Left ventricle myocardium superior (tissue), 1 donor: ENCODE measurements around the gene TLE2. TPM values are rescaled to one million over a fixed set of nuclear protein-coding genes. Genes with fewer than 3 reads are reported as not detected.

Experiments used
- ATAC-seq: fragments of 200-7000 bp; cut with Tn5 transposase; one replicate; pipeline ENCODE4 v1.9.1; 2020; ENCODE audit warnings: mild to moderate bottlenecking, moderate library complexity
- DNase-seq: peaks from one replicate; pipeline ENCODE4 v3.0.0-alpha.2; 2020
- intact Hi-C: fragments of 100-400 bp; cut with micrococcal nuclease; formaldehyde crosslinking; loops from one replicate; pipeline ENCODE4 v1.11.0; 2022
- long read RNA-seq: library from polyadenylated mRNA; unstranded; transcript quantifications from one replicate; pipeline ENCODE4 v2.0.0, GENCODE V29; 2021
- total RNA-seq: library from RNA; stranded (reverse); fragmentation: NEBNext Ultra II Directional; extraction: Animal tissue kit (Norgen Biotek cat#: 25700); gene quantifications from one replicate; pipeline ENCODE4 v1.2.1, GENCODE V29; 2021
- donor health status: DM: no; HTN: yes; CAD: no; lungs with severe emphysema.

Gene TLE2
- 66.5 TPM for total RNA-seq
- long read RNA-seq, partial matches to known transcripts, result 77 of 194 reads
- long read RNA-seq, other reads (novel, unspliced or antisense), result 116 of 194 reads

- DNase-seq, result peak; percentile 50
- intact Hi-C loops, result no loop called here
- peak; percentile 66 for ATAC-seq
These were observed at the start of gene TLE2 for GRCh38 chr19:3029065-3029923. TSS of gene TLE2 (minus strand) at chr19:3029280. CDS start at chr19:3028904, 376 bp downstream.

GRCh38 chr19:3075605-3076431 is 46.7 kb upstream of the TLE2 start:
- intact Hi-C loops, result no loop called here
- DNase-seq, result peak; percentile 78
- ATAC-seq, result peak; percentile 70

GRCh38 chr19:3073931-3074595 is 45.0 kb upstream of the TLE2 start:
- ATAC-seq, result peak; percentile 27

GRCh38 chr19:3073159-3073563 is 44.1 kb upstream of the TLE2 start:
- intact Hi-C loops, result no loop called here

More at GRCh38 chr19:3073931-3074595, 45.0 kb upstream of the TLE2 start:
- DNase-seq, result no peak
- intact Hi-C loops, result no loop called here

GRCh38 chr19:3071768-3072167 is 42.7 kb upstream of the TLE2 start:
- DNase-seq (no peak), ATAC-seq (no peak)
- intact Hi-C loops, result no loop called here

More at GRCh38 chr19:3073159-3073563, 44.1 kb upstream of the TLE2 start:
- DNase-seq (no peak), ATAC-seq (peak; percentile 89)

- intact Hi-C loops, result no loop called here
- DNase-seq, result no peak
- ATAC-seq, result no peak
These were observed 39.0 kb upstream of the TLE2 start for GRCh38 chr19:3068071-3068470.

DNA sequence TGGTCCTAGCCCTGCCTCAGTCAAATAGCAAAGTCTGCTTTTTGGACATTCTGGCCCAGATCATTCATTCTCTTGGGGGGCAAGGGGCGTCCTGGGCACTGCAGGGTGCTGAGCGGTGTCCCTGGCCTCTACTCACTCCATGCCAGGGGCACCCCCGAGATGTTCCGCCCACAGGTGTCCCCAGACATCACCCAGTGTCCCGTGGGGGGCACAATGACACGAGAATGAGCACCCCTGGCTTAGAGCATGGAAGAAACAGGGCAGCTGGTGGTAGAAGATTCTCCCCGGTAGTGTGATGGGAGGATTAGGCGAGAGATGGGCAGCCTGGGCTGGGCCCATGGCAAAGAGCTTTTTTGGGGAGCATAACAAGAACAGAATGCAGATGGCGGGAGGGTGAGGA is 38.5 kb upstream of the TLE2 start:
- ATAC-seq (no peak), DNase-seq (no peak)
- intact Hi-C loops, result no loop called here

DNA sequence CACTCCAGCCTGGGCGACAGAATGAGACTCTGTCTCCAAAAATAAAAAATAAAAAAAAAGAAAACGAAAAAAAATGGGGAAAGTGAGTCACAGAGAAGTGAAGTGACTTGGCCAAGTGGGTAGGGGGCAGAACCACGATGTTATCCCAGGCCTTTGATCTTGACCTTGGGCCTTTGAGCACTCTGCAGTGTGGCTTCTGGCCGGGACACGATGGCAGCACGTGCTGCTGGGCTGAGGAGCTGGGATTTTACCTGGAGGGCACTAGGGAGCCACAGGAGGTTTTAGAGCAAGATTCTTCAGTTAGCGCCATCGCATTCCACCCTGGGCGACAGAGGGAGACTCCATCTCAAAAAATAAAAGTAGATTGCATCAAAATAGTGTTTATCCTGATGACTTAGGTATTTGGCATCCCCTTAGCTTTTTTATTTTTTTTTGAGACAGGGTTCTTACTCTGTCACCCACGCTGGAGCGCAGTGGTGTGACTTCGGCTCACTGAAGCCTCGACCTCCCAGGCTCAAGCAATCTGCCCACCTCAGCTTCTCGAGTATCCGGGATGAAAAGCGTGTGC is 37.5 kb upstream of the TLE2 start:
- intact Hi-C loops, result no loop called here
- no peak for ATAC-seq
- DNase-seq, result no peak

GRCh38 chr19:3065675-3066357 is 36.7 kb upstream of the TLE2 start:
- ATAC-seq (no peak), DNase-seq (no peak)
- intact Hi-C loops, result no loop called here

DNA sequence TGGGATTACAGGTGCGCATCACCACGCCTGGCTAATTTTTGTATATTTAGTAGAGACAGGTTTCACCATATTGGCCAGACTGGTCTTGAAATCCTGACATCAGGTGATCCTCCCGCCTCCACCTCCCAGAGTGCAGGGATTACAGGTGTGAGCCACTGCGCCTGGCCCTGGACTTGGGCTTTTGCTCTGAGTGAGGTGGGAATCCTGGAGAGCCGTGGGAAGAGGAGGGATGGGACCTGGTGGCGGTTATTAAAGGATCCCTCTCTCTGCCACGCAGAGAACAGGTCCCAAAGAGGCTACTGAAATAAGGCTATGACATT is 34.9 kb upstream of the TLE2 start:
- no peak for ATAC-seq
- DNase-seq, result no peak
- intact Hi-C loops, result no loop called here

GRCh38 chr19:3062165-3063105 is 33.4 kb upstream of the TLE2 start, which contains the start of gene TLE5:
TSS of gene TLE5 (minus strand) at chr19:3062495. CDS start at chr19:3062200, 295 bp downstream.
- DNase-seq (peak; percentile 88), ATAC-seq (peak; percentile 74)
- intact Hi-C loops, result no loop called here

GRCh38 chr19:3061182-3062161 is 32.4 kb upstream of the TLE2 start:
- ATAC-seq (peak; percentile 62), DNase-seq (peak; percentile 83)
- intact Hi-C loops, result no loop called here

GRCh38 chr19:3060857-3061181 is 31.7 kb upstream of the TLE2 start:
- DNase-seq (no peak), ATAC-seq (no peak)
- intact Hi-C loops, result no loop called here

- ATAC-seq (no peak), DNase-seq (no peak)
- intact Hi-C loops, result no loop called here
These were observed 30.6 kb upstream of the TLE2 start for GRCh38 chr19:3059653-3060052.

GRCh38 chr19:3058821-3059314 is 29.8 kb upstream of the TLE2 start:
- DNase-seq (no peak), ATAC-seq (no peak)
- intact Hi-C loops, result no loop called here

DNA sequence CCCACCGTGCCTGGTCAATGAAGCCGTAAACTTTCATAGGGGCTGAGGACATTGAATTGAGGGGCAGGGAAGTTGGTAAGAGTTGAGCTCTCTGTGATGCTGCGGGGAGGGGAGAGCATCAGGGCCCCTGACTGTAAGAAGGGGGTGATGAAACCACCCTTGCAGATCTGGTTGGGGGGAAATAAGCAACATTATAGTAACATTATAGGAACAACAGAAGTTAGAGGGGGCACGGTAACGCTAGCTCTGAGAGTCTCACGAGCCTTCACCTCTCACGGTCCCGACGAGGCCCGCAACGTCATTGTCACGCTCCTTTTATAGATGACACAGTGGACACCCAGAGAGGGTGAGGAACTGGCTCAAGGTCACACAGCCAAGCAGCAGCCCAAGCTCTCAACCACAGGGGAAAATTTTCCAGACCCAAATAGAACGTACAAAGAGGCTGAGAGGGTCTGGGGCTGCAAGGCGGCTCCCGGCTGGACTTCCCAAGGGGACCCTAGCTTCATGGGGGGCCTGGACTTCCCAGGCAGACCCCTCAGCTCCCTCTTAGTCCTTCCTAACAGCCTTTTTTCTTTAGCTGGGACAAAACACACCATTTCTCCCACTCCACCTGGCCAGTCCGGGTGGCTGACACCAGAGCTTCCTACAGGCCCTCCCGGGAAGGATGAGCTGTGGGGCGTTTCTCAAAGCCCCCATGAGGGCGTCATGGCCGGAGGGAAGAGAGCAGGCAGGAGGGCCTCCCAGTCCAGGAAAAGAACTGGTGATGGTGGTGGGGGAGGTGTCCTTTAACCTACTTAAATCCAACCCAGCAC is 29.1 kb upstream of the TLE2 start:
- intact Hi-C loops, result no loop called here
- no peak for ATAC-seq

More for the DNA sequence above, 29.1 kb upstream of the TLE2 start:
- no peak for DNase-seq
